ENCODE measurements around the gene IFITM10. TPM values are rescaled to one million over a fixed set of nuclear protein-coding genes. Genes with fewer than 3 reads are reported as not detected.
A peak's percentile ranks its signal among the peaks of the same experiment; 100 is the strongest.

The IFITM10 gene
- total RNA-seq, 2 experiments from 2014 or later, result 0.22 to 0.31 TPM

- peaks cover 2% of the 10 kb centered on the region for H3K9me3 Mint-ChIP-seq
- intact Hi-C loops (cut with micrococcal nuclease), result no loop called here
- no peaks in the 10 kb centered on the region for H3K36me3 Mint-ChIP-seq (ENCODE audit: low read depth)
- DNase-seq, result no peak
- H3K4me1 Mint-ChIP-seq (ENCODE audit: low read depth), result peaks cover 8% of the 10 kb centered on the region
- no peak overlapping the region for H3K4me3 Mint-ChIP-seq
- H3K27ac Mint-ChIP-seq, result no peak overlapping the region
- CTCF ChIA-PET, result no interaction called here
- peaks cover 8% of the 10 kb centered on the region for H3K27me3 Mint-ChIP-seq (ENCODE audit: low read depth)
Observed at GRCh38 chr11:1744891-1745700, 5.3 kb downstream of the IFITM10 start.

DNA sequence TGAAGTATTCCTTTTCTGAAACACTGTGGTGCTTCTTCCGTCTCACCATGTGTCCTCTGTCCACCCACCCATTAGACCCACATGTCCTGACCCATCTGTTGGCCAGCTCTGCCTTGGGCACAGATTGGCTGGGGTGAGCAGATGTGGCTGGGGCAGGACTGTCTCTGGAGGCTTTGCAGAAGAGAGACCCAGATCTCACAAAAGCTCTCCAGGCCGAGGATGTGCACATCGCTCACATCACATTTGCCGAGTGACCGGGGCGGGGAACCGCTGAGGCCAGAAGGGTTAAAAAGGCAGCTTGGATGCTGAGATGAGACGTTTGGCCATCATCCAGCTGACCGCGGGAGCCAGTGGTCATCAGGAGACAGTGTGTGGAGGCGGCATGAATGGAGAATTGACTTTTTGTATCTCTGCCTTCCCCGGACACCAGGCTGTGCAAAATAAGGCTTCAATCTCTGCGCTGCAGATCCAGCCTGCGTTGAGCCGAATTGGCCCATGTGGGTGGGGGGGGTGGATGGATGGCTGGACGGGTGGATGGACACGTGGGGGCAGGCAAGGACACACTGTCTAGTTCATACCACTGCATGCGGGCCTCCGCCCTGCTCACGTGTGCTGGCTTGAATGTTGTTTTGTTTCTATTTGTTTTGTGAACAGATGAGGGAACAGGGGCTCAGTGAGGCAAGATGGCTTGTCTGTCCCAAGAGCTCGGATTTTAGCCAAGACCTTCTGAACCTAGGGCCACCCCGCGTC, 6.1 kb downstream of the IFITM10 start:
- Mint-ChIP-seq H3K36me3 (ENCODE audit: low read depth) (no peaks in the 10 kb centered on the region), H3K27ac (no peak overlapping the region), H3K4me1 (ENCODE audit: low read depth) (no peaks in the 10 kb centered on the region), H3K27me3 (ENCODE audit: low read depth) (no peaks in the 10 kb centered on the region), H3K9me3 (peaks cover 2% of the 10 kb centered on the region), H3K4me3 (no peak overlapping the region)
- CTCF ChIA-PET, result no interaction called here
- intact Hi-C loops (cut with micrococcal nuclease), result no loop called here
- peak; percentile 0 for DNase-seq

DNA sequence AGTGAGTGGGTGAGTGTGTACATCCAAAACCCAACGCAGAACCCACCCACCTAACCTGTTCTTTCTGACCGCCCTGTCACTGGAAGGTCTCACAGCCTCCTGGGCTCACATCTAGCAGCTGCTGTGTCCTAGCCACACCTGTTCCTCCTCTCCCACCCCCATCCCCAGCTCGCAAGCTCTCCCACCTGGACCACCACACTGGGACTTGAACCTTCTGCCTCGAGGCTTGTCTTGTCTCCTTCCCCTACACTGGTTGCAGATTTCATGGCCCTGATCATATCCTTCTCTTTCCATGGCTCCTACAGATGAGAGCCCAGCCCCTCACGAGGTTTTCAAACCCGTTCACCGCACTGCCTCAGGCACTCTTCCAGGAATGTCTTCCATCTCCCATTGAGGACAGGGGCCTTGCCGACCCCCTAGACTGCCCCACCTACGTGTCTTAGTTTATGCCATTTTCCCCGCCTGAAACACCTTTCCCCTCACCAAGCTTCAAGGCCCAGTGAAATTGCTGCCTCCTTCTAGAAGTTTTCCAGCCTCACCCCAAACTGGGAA, 6.7 kb downstream of the IFITM10 start:
- Mint-ChIP-seq H3K27ac (no peak overlapping the region), H3K4me1 (ENCODE audit: low read depth) (no peaks in the 10 kb centered on the region), H3K4me3 (no peak overlapping the region), H3K27me3 (ENCODE audit: low read depth) (no peaks in the 10 kb centered on the region), H3K9me3 (peaks cover 2% of the 10 kb centered on the region), H3K36me3 (ENCODE audit: low read depth) (no peaks in the 10 kb centered on the region)
- CTCF ChIA-PET, result no interaction called here
- DNase-seq, result peak; percentile 2
- intact Hi-C loops (cut with micrococcal nuclease), result no loop called here

GRCh38 chr11:1742869-1743584, 7.4 kb downstream of the IFITM10 start:
- Mint-ChIP-seq H3K9me3 (peaks cover 2% of the 10 kb centered on the region), H3K27ac (no peak overlapping the region), H3K36me3 (ENCODE audit: low read depth) (no peaks in the 10 kb centered on the region), H3K4me1 (ENCODE audit: low read depth) (no peaks in the 10 kb centered on the region), H3K27me3 (ENCODE audit: low read depth) (no peaks in the 10 kb centered on the region), H3K4me3 (no peak overlapping the region)
- DNase-seq, result no peak
- intact Hi-C loops (cut with micrococcal nuclease), result no loop called here
- CTCF ChIA-PET, result no interaction called here

DNA sequence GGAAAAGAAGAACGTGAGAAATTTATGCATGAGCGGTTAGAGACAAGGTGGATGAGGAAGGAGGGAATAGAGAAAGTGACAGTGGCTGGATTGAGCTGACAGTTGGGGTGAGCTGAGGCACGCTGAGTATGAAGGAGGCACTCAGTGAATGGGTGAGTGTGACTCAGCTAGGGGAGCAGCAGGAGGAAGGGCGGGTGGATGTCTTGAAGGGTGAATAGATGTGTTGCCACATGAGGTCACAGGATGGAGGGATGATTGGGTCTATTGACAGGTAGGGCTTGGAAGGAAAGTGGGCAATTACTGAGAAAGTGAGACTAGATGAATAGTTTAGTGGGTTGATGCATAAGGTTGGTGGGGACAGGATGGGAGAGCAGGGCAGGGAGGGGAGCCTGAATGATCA, 8.0 kb downstream of the IFITM10 start:
- intact Hi-C loops (cut with micrococcal nuclease), result no loop called here
- Mint-ChIP-seq H3K27ac (no peak overlapping the region), H3K4me3 (no peak overlapping the region), H3K4me1 (ENCODE audit: low read depth) (no peaks in the 10 kb centered on the region), H3K36me3 (ENCODE audit: low read depth) (no peaks in the 10 kb centered on the region), H3K27me3 (ENCODE audit: low read depth) (no peaks in the 10 kb centered on the region), H3K9me3 (peaks cover 2% of the 10 kb centered on the region)
- DNase-seq, result peak; percentile 10
- CTCF ChIA-PET, result no interaction called here

GRCh38 chr11:1741741-1742140, 8.7 kb downstream of the IFITM10 start:
- Mint-ChIP-seq H3K36me3 (ENCODE audit: low read depth) (no peaks in the 10 kb centered on the region), H3K4me3 (no peak overlapping the region), H3K27me3 (ENCODE audit: low read depth) (no peaks in the 10 kb centered on the region), H3K27ac (no peak overlapping the region), H3K4me1 (ENCODE audit: low read depth) (no peaks in the 10 kb centered on the region), H3K9me3 (peaks cover 4% of the 10 kb centered on the region)
- CTCF ChIA-PET, result no interaction called here
- intact Hi-C loops (cut with micrococcal nuclease), result no loop called here
- DNase-seq, result peak; percentile 0

GRCh38 chr11:1740786-1741530, 9.4 kb downstream of the IFITM10 start:
- intact Hi-C loops (cut with micrococcal nuclease), result no loop called here
- Mint-ChIP-seq H3K36me3 (ENCODE audit: low read depth) (no peaks in the 10 kb centered on the region), H3K9me3 (peaks cover 10% of the 10 kb centered on the region), H3K27ac (no peak overlapping the region), H3K4me1 (ENCODE audit: low read depth) (no peaks in the 10 kb centered on the region), H3K4me3 (no peak overlapping the region), H3K27me3 (ENCODE audit: low read depth) (no peaks in the 10 kb centered on the region)
- peak; percentile 1 for DNase-seq
- CTCF ChIA-PET, result no interaction called here

DNA sequence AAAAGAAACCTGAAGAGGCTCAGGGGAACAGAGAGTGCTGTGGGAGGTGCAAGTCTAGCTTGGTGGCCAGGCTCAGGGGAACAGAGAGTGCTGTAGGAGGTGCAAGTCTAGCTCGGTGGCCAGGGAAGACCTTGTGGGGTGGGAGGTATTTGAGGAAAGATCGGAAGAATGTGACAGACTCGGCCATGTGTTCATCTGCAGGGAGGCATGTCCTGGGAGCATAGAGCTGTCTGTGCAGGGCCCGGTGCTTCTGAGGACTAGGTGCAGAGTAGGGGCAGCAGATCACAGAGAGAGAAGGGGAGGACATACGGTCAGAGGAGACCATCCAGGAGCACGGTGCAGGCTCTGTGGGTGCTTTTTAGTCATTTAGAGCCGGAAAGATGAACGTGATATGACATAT, 10.8 kb downstream of the IFITM10 start:
- DNase-seq, result peak; percentile 1
- CTCF ChIA-PET, result interaction anchor here (1.0 kb wide), 1 partner anchor 18 kb away, joined by 3 read pairs; no protein-coding TSS in a partner anchor
- H3K27ac Mint-ChIP-seq, result no peak overlapping the region
- H3K4me3 Mint-ChIP-seq, result no peak overlapping the region
- no peaks in the 10 kb centered on the region for H3K4me1 Mint-ChIP-seq (ENCODE audit: low read depth)
- peaks cover 12% of the 10 kb centered on the region for H3K9me3 Mint-ChIP-seq
- no peaks in the 10 kb centered on the region for H3K27me3 Mint-ChIP-seq (ENCODE audit: low read depth)
- intact Hi-C loops (cut with micrococcal nuclease), result no loop called here
- no peaks in the 10 kb centered on the region for H3K36me3 Mint-ChIP-seq (ENCODE audit: low read depth)

DNA sequence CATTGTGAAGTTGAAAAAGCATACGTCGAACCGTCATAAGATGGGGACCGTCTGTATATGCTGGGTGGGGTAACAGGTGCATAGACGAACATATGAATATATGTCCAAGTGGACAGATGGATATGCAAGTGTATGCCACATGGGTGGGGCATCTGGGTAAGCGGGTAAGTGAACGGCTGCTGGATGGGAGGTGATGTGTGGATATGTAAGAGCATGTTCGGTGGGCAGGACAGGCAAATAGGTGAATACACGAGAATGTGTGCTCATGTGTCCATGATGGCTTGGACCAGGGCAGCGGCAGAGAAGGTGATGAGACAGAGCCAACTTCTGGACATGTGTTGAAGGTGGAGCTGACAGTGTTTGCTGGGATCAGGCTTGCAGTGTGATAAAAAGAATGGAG, 12.0 kb downstream of the IFITM10 start:
- peaks cover 9% of the 10 kb centered on the region for H3K4me1 Mint-ChIP-seq (ENCODE audit: low read depth)
- CTCF ChIA-PET, result no interaction called here
- H3K27ac Mint-ChIP-seq, result no peak overlapping the region
- H3K9me3 Mint-ChIP-seq, result peaks cover 12% of the 10 kb centered on the region
- H3K36me3 Mint-ChIP-seq (ENCODE audit: low read depth), result no peaks in the 10 kb centered on the region
- DNase-seq, result no peak
- intact Hi-C loops (cut with micrococcal nuclease), result no loop called here
- no peak overlapping the region for H3K4me3 Mint-ChIP-seq
- H3K27me3 Mint-ChIP-seq (ENCODE audit: low read depth), result peaks cover 6% of the 10 kb centered on the region

DNA sequence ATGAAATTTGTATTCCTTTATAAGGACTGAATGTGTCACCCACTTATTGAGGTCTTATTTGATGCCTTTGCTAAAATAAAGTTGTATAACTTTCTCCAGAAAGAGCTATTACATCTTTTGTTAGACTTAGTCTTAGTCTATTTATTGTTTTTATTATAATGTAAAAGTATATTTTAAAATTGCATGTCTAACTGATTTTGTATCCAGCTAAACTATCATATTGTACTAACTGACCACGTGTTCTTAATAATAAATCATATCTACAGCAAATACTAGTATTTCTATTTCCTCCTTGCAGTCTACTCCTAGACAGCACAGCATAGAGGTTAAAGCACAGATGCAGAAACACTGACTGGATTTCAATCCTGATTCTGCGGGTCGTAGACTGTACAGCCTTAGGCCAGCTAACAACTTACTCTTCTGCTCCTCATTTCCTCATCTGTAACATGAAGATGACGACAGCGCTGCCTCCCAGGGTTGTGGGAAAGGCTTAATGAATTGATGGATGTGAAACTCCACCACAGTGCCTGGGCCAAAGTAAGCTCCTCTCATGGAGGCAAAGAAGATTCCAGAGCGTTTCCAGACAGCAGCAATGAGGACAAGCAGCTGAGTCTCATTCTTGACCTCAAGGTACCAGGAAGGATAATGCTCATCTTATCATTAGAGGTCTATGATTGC, 13.2 kb downstream of the IFITM10 start:
- Mint-ChIP-seq H3K27me3 (ENCODE audit: low read depth) (peaks cover 7% of the 10 kb centered on the region), H3K4me3 (no peak overlapping the region), H3K4me1 (ENCODE audit: low read depth) (peaks cover 10% of the 10 kb centered on the region), H3K9me3 (peaks cover 12% of the 10 kb centered on the region), H3K27ac (no peak overlapping the region), H3K36me3 (ENCODE audit: low read depth) (no peaks in the 10 kb centered on the region)
- no peak for DNase-seq
- CTCF ChIA-PET, result no interaction called here
- intact Hi-C loops (cut with micrococcal nuclease), result no loop called here

- Mint-ChIP-seq H3K27ac (no peak overlapping the region), H3K9me3 (peaks cover 12% of the 10 kb centered on the region), H3K4me3 (no peak overlapping the region), H3K27me3 (ENCODE audit: low read depth) (peaks cover 7% of the 10 kb centered on the region), H3K36me3 (ENCODE audit: low read depth) (no peaks in the 10 kb centered on the region), H3K4me1 (ENCODE audit: low read depth) (peaks cover 10% of the 10 kb centered on the region)
- CTCF ChIA-PET, result no interaction called here
- intact Hi-C loops (cut with micrococcal nuclease), result no loop called here
- DNase-seq, result no peak
Observed at GRCh38 chr11:1736447-1736992, 13.9 kb downstream of the IFITM10 start.

Measured in activated naive CD4-positive, alpha-beta T cell treated with anti-CD3 and anti-CD28 coated beads for 36 hours (primary cell).